ENCODE data around the gene CRYGS.

DNA sequence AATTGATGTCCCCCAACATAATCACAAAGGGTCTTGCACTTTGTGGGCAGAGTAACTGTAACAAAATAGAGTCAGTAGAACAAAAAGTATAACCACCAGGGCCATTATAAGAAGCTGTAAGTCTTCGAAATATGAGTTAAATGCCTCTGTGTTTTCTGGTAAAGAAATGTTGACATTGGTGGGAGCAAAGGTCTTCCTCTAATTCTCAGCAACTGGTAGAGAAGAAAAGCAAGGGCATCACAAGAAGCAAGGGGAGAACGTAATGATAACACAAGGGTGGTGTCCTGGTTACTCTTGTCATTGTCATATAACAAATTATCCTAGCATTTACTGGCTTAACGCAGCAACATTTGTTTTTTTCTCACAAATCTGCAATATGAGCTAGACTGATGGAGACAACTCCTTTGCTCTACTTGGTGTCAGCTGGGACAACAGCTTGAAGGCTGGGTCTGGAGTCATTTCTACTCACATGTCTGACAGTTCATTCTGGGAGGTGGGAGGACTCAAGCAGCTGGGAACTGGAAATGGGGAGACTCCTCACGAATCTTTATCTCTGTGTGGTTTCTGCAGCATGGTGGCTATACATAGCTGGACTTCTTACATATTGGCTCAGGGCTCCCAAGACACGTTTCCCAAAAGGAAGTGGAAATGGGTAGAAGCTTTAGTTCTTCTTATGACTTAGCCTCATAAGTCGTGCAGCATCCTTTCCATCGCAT lies 46.6 kb upstream of the CRYGS start:
- TF ChIP-seq, protein P1, sequence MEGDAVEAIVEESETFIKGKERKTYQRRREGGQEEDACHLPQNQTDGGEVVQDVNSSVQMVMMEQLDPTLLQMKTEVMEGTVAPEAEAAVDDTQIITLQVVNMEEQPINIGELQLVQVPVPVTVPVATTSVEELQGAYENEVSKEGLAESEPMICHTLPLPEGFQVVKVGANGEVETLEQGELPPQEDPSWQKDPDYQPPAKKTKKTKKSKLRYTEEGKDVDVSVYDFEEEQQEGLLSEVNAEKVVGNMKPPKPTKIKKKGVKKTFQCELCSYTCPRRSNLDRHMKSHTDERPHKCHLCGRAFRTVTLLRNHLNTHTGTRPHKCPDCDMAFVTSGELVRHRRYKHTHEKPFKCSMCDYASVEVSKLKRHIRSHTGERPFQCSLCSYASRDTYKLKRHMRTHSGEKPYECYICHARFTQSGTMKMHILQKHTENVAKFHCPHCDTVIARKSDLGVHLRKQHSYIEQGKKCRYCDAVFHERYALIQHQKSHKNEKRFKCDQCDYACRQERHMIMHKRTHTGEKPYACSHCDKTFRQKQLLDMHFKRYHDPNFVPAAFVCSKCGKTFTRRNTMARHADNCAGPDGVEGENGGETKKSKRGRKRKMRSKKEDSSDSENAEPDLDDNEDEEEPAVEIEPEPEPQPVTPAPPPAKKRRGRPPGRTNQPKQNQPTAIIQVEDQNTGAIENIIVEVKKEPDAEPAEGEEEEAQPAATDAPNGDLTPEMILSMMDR (IDR thresholded peaks at IDR 0.05) = no peak
- TF ChIP-seq ZFX (IDR thresholded peaks at IDR 0.05; ENCODE audit: borderline replicate concordance) = no peak
